SW 1271 (cell line): ENCODE measurements around the gene DPAGT1.
"Not testable (repeated sequence)": the region's sequence is repeated elsewhere in the genome, so short reads cannot be mapped to it uniquely, and the experiment has no call there.

Source experiments
- DNase-seq, 2 experiments: peaks; one replicate each; lab custom pipeline; 2025; lab: John Stamatoyannopoulos, UW

The DPAGT1 gene

DNA sequence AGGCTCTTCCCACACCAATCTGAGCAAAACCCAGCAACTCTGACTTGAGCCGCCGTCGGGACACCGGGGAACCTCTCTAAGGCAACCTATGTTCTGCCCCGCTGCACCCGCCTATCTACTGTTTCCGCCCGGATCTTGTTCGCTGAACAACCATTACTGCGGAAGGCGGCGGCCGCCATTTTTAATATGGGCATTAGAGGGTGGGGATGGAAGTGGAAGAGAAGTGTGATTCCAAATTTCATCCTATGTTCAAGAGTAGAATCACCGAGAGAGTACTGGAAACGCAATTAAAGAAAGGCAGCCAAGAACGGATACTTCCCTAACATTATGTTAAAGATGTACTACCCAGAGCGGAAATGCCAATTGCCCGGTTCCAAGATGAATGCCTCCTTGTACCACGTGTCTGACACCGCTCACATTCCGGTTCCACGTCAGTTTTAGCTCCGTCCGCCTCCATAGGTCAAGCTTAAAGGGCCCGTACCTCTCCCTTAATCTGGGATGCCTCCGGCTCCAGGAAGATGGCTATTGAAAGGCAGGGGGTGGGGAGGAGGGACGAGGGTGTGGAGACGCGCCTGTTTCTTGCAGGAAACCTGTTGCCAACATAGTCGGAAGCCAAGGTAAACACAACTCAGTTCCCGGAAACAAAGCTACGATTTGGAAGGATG lies at the start of gene DPAGT1:
Gene DPAGT1 (minus strand): TSS at position 95 of the 665 bp plus-strand sequence. CDS start 198 bp downstream, outside the sequence.
- peak; percentile 94 to 98 for DNase-seq

GRCh38 chr11:119149786-119150275 lies 48.2 kb upstream of the DPAGT1 start:
- no peak for DNase-seq

DNA sequence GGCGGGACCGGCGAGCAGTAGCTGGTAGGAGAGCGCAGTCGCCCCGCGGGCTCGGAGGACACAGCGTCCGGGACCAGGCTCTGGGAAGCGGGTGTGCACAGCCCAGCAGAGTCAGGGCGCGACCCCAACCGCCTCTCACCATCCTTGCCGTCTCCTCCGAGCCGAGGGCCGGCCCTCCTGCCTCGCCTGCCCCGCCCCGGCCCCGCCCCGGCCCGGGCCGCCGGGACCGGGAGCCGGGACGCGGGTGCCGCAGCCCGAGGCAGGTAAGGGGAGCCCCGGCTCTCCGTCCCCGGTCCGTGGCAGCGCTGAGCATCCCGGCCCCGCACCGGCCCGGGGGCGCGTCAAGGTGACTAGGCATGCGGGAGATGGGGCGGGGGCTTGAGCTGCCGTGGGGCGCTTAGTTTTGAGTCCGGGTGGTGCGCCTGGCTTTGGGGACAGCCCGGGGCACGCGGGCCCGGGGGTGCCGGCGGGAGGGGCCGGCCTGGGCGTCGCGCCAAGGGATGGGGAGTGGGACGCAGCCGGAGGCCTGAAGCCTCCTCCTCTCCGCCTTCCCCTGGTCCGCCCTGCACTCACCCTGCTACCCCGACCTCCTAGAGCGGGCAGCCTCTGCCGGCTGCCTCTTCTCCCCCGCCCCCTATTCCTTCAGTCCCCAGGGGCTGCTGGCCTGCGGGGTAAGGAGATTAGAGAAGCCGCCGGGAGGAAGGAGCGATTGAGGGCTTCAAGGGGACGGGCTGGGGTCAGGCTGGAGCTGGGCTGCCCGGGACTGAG lies 47.5 kb upstream of the DPAGT1 start, which contains the start of gene ABCG4:
Gene ABCG4 (plus strand): TSS at position 35 of the 768 bp plus-strand sequence. CDS start 914 bp downstream, outside the sequence.
- DNase-seq = no peak

DNA sequence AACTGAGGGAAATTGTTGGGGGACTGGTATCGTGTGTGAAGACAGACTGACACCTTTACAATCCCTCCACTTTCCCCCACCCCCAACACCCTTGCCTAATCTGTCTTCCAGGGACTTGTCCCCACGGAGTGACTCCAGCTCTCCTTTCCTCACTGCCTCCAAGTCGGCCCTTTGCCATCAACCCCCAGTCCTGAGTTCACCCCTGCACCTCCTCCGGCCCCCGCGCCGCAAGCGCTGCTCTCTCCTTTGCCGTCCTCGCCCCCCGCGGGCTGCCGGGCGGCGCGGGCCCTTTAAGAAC lies 47.0 kb upstream of the DPAGT1 start:
- no peak for DNase-seq

GRCh38 chr11:119147604-119148333 lies 46.1 kb upstream of the DPAGT1 start:
- DNase-seq = no peak

DNA sequence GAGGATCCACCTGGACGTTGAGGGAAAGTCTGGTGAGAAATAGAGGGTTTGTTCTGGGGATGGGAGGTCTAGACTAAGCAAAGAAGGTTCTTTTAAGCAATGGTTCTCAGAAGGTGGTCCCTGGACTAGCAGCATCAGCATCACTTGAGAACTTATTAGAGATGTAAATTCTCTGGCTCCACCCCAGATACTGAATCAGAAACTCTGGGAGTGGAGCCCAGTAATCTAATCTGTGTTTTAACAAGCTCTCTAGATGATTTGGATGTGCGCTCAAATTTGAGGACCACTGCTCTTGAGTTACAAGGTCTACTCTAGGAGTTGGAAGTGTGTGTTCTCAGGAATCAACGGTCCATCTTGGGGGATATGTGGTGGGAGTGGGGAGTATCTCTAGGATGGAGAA lies 43.9 kb upstream of the DPAGT1 start:
- DNase-seq = no peak

- peak; percentile 44 to 67 for DNase-seq
Measured at GRCh38 chr11:119144825-119145486, 43.3 kb upstream of the DPAGT1 start.

- not testable (repeated sequence) for DNase-seq
Measured at GRCh38 chr11:119139276-119139675, 37.6 kb upstream of the DPAGT1 start.

GRCh38 chr11:119134389-119134978 lies 32.8 kb upstream of the DPAGT1 start:
- peak in 1 of 2 experiments; percentile 14 for DNase-seq

- DNase-seq = no peak
Measured at GRCh38 chr11:119130662-119131061, 29.0 kb upstream of the DPAGT1 start.

GRCh38 chr11:119126675-119127268 lies 25.1 kb upstream of the DPAGT1 start:
- no peak for DNase-seq

DNA sequence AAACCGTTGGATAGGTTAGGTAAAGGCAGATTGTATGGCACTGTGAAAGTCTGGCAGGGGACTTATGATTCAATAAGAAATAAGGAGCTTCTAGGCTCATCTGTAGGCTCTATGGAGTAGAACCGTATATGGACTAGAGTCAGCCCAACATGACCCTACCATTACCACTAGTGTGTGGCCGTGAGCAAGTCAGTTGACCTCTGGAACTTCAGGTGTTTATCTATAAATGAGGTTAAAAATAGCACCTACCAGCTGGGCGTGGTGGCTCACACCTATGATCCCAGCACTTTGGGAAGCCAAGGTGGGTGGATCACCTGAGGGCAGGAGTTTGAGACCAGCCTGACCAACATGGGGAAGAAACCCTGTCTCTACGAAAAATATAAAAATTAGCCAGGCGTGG lies 24.2 kb upstream of the DPAGT1 start:
- no peak for DNase-seq

DNA sequence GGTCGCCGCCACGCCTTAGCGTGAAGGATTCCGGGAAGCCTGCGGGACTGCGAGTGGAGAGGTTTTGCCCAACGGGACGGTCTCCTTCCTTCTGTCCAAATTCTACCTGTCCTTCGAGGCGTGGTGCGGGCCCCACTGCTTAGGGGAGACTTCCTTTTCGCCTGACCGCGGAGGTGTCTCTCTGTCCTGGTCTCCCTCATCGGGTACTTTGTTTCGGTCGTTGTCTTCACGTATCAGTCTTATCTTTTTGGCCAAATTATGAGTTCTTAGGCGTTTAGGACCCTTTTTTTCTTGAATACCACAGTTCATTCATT lies 20.1 kb upstream of the DPAGT1 start:
- no peak for DNase-seq

GRCh38 chr11:119121008-119121810 lies 19.6 kb upstream of the DPAGT1 start, which contains the start of gene HINFP:
HINFP (plus strand) TSS chr11:119121580; CDS start chr11:119126945, 5,365 bp downstream.
- peak; percentile 91 to 99 for DNase-seq

- DNase-seq = no peak
Measured at GRCh38 chr11:119120639-119121007, 19.0 kb upstream of the DPAGT1 start.

- no peak for DNase-seq
Measured at GRCh38 chr11:119118946-119119345, 17.3 kb upstream of the DPAGT1 start.

- DNase-seq = no peak
Measured at GRCh38 chr11:119118227-119118626, 16.6 kb upstream of the DPAGT1 start.

- no peak for DNase-seq
Measured at GRCh38 chr11:119117004-119117706, 15.5 kb upstream of the DPAGT1 start.

DNA sequence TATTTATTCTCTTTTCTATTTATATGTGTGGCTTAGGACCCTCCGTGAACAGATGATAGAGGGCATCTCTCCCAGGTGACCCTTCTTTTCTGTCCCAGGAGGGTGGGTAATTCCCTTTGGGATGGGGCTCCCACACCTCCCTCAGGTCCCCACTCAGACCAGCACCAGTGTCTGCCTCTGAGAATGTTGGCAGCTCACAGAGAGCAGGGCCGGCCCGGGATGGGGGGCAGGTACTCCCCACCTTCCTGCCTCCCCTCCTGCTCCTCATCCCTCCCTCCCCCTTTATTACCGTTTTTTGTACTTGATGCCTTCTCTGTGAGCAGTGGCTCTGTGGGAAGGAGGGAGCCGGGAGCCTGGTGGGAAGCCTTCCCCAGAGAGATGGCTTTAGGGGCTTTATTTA lies 14.9 kb upstream of the DPAGT1 start:
- no peak for DNase-seq

GRCh38 chr11:119116235-119116594 lies 14.6 kb upstream of the DPAGT1 start:
- DNase-seq = no peak
